Esophagus mucosa (tissue), 1 donor: ENCODE data around the gene ADRM1. TPM values are rescaled to one million over a fixed set of nuclear protein-coding genes. Genes with fewer than 3 reads are reported as not detected.

ENCODE experiments used
- ATAC-seq: fragments of 200-7000 bp; cut with Tn5 transposase; one replicate; pipeline ENCODE4 v1.9.1; 2020
- total RNA-seq: library from RNA; stranded (reverse); gene quantifications from one replicate; pipeline ENCODE4 v1.2.4, GENCODE V29; 2023
- donor health status: DM: yes; HTN: yes; CAD: no.

ADRM1 gene
- total RNA-seq, 1 donor from 2014 or later = 76.1 TPM

DNA sequence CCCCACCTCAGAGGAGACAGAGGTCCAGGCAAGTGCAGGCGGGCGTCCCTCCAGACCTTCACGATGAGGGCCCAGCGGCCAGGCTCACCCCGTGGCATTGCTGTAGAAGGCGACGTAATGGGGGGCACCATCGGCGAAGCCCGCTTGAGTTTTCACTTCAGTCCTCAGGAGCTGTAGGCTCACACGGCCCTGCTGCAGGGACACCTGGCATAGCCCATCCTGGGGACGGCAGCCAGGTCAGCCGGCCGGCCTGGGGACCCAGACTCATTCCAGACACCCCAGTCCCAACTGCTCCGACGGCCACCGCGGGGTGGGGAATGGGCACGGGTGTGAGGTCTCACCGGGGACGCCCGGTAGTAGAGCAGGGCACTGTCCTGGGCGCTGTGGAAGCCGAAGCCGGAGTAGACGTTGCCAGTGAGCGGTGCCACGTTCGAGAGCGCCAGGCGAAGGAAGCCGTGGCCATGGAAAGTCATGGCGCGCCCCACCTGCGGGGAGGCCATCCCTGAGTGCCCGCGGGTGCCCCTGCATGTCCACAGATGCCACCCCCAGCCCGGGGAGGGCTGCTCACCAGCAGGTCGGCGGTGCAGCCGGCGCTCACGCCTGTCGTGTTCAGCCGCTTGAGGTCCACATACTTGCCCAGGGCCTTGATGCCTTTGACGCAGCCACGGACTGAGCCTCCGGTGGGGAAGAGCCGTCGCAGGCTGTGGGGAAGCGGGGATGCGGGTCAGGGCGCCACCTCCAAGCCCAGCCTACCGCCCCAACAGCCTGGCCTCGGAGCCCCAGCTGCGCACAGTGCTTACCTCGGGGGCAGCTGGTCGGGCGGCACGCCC is 9.2 kb downstream of the ADRM1 start:
- no peak for ATAC-seq

DNA sequence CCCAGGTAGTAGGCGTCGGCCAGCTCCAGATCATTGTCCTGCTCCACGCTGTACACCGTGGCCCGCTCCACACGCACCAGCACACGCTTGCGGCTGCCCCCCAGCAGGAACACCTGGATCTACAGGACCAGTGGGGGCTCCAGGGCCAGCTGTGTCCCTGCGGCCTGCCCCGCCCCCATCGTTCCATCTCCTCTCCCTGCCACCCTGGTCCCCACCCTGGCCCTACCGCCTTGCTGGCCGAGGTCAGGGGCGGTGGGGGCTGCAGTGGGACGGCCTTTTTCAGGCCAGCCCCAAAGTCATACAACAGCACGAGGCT is 9.8 kb downstream of the ADRM1 start:
- ATAC-seq = no peak

DNA sequence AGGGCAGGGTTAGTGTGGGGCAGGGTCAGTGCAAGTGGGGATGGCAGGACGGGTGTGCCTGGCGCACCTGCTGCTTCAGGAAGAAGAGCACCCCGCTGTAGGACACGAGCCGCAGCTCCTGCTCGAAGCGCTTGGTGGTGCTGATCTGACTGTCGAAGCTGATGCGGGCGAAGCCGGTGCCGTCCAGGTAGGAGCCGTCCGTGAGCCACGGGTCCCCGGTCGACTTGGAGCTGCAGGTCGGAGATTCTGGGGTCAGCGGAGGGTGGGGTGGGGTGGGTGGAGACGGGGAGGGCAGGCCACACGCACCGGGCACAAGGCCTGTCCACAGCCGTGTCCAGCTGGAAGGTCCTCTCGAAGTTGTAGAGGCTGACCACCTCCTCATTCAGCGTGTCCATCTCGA is 10.2 kb downstream of the ADRM1 start:
- ATAC-seq = no peak

DNA sequence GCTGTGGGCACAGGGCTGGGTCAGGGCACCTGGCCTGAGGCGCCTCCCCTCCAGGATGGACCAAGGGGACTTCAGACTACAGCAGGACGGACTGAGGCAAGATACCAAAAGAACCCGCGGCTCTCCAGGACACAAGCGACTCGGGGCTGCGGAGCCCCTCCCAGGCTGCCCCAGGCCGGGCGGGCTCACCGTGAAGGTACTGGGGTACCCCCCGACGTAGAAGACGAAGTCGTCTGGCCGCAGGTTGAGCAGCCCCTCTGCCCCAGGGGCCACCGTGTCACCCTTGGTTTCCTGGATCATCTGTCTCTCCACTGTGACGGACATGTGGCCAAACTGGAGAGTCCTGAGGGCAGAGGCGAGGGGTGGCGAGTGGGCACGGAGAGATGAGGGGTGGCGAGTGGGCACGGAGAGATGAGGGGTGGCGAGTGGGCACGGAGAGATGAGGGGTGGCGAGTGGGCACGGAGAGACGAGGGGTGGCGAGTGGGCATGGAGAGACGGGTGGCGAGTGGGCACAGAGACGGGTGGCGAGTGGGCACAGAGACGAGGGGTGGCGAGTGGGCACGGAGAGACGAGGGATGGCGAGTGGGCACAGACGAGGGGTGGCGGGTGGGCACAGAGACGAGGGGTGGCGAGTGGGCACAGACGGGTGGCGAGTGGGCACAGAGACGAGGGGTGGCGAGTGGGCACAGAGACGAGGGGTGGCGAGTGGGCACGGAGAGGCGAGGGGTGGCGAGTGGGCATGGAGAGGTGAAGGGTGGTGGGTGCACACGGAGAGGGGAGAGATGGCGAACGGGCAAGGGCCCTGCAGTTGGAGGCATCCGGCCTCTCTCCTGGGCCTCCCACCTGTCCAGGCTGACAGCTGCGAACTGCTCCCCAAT is 10.9 kb downstream of the ADRM1 start:
- no peak for ATAC-seq

DNA sequence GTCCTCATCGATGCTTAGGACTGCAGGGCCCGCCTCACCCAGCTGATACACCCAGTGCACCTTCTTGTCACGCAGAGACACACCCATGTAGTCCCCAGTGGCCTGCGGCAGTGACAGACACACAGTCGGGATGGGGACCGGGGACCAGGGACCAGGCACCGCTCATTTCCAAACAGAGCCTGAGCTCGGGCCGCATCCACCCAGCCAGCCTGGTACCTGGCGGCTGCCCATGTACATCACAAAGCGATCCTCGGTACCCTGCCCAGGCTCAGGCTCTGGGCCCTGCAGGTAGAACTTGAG is 11.5 kb downstream of the ADRM1 start:
- no peak for ATAC-seq

DNA sequence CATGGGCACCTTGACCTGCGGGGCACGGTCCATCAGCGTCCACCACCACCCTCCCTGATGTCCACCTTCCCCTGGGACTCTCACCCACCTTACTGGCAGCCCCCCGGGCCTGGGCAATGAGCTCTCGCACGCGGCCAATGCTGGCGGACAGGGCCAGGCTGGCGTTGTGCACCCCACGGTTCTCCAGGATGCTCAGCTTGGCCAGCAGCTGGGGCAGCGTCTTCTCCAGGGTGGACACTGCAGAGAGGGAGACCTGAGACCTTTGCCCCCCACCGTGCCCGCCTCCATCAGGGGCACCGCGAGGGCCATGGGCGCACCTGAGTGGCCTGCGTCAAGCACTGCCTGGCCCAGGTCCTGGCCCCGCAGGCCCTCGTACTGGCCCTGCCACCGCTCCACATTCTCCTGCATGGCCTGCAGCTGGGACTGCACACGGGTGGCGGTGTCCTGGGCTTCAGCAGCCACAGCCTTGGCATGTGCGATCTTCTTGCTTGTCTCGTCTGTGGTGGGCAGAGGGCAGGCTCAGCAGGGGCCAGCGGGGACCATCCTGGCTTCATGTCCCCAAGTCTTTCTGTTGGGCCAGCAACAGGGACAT is 12.0 kb downstream of the ADRM1 start:
- no peak for ATAC-seq

DNA sequence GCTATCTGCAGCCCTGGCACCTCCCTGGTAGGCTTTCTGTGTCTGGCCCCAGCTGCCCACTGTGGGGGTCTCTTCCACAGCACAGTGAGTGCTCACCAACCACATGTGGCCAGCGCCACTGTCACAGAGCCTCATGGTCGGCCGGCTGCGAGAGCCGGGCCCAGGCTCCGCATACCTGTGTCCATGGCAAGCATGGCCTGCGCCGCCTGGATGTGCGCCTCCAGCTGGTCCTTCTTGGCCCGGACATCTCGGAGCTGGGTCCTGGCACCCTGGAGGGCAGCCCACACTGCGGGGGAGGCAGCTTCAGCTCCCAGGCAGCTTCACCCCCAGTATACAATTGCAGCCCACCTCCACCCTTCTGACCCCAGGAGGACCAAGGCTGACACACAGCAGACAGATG is 13.0 kb downstream of the ADRM1 start:
- no peak for ATAC-seq

DNA sequence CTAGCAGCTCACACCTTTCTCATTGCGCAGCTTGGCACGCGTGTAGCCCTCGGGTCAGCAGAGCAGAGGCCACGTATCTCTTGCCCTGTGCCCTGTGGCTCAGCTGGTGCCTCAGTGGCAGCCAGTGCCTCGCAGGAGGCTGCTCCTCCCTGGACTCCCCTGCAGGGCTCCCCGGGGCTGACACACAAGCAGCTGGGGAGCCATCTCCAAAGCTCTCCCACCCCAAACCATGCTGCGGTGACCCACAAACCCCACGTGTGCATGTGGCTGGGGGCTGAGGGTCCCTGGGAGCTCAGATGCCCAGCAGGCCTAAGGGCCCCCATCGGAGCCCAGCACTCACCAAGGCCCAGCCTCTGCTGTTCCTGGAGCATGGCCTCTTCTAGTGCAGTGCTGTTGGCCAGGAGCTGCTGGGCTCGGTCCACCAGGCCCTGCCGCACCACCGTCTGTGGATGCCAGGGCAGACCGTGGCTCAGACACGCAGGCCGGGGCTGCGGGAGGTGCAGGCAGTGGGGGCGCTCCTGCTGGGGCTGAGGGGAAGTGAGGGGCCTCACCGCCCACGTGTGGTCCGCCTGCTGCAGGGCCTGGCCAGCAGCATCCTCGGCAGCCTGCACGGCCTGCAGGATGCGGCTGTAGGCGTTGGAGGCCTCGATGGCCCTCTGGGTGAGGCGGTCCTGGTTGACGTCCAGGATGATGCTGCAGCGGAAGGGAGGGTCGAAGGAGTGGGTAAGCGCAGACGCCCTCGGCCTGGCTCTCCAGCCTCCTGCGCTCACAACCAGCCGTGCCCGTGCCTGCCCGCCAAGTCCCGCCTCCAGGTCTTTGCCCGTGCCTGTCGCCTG is 13.8 kb downstream of the ADRM1 start:
- peak; percentile 82 for ATAC-seq

DNA sequence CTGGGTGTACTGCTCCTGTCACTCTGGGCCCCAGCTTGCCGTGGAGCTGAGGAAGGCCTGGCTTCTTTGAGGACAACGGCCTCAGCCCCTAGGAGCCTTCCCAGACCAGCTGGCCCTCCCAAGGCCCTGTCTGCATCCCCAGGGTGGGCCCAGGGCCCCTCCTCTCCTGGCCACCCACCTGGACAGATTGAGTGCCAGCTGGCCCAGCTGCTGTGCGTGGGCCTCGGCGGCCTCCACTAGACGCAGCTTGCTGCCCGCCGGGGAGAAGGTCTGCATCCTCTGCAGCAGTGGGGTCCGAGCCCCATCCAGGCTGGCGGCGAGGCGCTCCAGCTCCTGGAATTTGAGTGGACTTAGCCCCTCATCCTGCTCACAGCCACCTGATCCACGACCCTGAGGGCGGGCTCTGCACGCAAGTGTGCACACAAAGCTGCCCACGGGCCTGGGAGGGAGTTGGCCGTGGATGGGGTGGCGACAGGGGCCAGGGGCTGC is 14.4 kb downstream of the ADRM1 start:
- ATAC-seq = no peak

DNA sequence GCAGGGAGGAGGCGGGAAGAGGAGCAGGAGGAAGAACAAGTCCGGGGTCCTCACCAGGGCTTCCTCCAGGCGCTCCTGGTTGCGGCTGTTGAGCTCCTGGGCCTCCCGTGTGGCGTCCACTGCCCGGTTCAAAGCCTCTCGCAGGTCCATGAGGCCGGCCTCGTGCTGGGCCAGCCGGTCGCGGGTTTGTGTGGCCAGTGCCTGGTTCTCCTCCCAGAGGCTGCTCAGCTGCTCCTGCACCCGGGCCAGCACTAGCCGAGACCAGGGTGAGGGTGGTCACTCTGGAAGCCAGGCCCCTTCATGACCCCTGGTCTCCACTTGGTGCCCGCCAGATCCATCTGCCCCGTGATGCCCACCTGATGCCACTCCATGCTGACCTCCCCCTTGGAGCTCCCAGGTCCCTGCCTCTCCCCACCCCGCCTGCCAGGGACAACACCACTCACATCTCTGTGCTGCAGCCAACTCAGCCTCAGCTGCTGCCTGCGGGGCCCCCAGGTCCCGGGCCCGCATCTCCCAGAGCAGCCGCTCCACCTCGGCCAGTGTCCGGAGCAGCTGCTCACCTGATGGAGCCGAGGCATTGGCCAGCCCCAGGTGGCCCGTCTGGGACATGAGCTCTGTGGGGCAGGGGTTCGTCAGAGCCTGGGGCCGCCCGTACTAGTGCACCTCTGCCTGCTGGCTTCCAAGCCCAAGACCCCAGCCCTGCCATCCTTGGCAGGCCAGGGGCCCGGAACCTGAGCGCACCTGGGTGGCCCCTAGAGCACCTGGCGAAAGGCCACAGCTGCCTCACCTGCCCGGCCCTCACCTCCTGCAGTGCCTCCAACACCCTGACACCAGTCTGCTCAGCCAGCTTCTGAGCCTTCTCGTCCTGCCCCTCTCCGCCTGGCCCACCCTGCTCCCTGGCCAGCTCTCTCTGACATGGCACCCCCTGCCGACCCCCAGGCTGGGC is 15.9 kb downstream of the ADRM1 start:
- no peak for ATAC-seq

DNA sequence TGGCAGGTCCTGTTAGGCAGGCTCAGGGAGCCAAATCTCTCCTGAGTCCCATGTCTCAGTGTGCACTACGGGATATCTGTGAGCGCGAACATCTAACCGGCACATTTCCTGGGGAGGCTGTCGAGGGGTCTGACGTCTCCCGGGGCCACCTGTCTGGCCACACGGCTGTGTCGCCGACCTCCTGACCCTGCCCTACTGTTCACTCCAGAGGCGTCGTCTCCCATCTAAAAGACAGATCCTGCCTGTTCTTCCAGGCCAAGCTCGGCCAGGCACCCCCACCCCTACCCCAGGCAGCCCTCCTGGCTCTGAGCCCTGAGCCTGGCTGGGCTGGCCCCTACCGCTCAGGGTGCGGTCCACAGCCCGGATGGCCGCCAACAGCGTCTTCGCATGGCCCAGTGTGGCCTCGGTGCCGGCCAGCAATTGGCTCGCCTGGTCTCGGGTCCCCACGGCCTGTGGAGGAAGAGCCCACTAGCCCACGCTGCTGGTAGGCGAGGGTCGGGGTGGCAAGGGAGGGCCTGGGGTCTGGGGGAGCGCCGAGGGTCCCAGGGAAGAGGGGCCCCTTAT is 16.6 kb downstream of the ADRM1 start:
- no peak for ATAC-seq

DNA sequence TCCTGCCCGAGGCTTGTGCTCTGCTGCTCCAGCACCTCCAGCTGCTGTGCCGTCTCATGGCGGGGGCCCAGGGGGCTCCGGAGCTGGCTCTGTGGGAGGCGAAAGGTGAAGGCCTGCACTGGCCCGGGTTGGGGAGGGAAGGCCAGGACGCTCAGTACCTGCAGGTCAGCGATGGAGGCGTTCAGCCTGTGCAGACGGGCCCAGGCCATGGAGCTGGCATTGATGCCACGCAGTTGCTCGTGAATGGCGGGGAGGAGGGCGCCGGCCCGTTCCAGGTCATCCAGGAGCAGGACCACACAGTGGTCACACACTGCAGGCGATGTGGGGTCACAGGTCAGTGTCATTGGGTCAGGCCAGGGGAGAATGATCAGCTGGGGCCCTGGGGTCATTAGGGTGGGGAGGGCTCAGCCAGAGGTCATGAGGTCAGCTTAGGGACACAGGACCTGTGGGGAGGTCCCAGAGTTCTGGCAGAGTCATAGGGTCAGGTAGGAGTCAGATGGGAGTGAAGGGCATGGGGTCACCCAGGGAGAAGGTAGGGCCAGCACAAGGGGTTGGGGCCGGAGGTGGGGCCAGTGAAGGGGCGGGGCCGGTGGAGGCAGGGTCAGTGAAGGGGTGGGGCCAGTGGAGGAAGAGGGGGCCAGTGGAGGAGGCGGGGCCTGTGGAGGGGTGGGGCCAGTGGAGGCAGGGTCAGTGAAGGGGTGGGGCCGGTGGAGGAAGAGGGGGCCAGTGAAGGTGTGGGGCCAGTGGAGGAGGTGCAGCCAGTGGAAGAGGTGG is 18.0 kb downstream of the ADRM1 start:
- ATAC-seq = peak; percentile 4

DNA sequence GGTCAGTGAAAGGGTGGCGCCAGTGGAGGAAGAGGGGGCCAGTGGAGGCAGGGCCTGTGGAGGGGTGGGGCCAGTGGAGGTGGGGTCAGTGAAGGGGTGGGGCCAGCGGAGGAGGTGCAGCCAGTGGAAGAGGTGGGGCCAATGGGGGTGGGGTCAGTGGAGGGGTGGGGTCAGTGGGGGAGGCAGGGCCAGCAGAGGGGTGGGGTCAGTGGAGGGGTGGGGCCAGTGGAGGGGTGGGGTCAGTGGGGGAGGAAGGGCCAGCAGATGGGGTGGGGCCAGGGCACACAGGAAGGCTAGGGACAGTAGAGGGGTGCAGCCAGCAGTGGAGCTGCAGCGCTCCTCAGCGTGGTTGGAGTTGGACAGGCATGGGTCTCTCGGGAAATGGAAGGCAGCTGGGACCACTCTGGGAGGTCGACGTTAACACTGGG is 18.7 kb downstream of the ADRM1 start:
- peak; percentile 36 for ATAC-seq

DNA sequence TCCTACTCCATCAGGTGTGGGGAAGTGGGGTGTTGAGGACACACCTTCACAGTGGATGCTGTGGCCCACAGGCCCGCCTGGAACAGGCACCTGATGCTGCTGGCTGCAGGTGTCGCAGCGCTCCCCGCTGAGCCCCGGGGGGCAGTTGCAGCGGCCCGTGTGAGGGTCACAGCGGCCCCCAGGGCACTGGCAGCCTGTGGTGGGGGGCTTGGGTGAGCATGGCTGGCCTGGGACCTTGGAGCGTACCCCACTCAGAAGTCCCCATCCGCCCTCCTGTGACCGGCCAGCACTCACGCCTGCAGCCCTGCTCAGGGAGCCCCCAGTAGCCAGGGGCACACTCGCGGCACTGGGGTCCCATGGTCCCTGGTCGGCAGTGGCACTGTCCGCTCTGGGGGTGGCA is 19.2 kb downstream of the ADRM1 start:
- no peak for ATAC-seq

DNA sequence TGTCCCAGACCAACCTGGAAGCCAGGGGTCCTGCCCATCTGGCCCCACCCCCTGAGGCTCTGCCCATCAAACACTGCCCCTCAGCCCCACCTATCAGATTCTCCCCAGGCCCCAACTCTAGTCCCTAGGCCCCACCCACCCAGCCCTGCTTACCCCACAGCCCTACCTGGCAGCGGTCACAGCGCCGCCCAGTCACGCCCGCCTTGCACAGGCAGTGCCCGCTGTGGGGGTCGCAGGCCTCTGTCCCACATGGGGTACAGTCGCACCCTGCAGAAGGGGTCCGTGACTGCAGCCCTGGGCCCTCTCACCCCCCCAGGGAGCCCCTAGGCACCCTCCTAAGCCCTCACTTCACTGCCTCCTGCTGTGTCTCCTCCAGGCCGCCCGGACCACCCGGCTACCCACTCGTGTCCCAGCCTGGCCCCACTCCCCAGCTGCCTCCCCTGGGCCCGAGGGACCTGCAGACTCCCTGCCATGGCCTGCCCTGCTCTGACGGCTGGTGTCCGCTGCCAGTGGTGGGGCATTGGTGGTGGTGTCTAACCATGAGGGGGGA is 19.8 kb downstream of the ADRM1 start:
- no peak for ATAC-seq

DNA sequence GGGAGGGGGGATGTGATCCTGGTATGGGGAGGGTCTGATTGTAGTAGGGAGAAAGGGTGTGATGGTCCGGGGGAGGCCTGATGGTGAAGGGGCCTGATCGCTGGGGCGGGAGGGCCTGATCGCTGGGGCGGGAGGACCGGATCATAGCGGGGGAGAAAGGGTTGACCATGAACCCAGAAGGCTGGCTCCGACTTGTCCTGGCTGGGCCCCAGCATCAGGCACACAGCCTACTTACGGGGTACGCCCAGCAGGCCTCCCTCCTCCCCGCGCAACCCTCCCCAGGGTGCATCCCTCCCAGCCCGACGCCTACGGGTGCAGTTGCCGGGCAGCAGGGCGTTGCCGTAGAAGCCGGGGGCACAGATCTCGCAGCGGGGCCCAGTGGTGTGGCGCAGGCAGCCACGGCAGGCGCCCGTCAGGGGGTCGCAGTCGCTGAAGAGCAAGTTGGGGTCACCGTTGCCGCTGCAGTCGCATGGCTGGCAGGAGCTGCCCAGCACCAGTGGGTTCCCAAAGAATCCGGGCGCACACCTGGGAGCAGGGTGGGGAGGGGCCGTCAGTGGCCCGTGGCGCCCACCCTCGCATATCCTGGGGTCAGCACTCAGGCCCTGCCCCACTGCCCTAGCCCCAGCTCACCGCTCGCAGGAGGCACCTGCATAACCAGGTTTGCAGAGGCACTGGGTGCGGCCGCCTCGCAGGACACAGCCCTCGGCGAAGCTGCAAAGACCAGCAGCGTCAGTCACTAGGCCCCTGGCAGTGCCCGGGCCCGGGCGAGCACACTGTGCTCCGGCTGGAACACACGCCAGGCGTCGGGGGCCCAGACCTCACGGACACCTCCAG is 20.6 kb downstream of the ADRM1 start:
- no peak for ATAC-seq

DNA sequence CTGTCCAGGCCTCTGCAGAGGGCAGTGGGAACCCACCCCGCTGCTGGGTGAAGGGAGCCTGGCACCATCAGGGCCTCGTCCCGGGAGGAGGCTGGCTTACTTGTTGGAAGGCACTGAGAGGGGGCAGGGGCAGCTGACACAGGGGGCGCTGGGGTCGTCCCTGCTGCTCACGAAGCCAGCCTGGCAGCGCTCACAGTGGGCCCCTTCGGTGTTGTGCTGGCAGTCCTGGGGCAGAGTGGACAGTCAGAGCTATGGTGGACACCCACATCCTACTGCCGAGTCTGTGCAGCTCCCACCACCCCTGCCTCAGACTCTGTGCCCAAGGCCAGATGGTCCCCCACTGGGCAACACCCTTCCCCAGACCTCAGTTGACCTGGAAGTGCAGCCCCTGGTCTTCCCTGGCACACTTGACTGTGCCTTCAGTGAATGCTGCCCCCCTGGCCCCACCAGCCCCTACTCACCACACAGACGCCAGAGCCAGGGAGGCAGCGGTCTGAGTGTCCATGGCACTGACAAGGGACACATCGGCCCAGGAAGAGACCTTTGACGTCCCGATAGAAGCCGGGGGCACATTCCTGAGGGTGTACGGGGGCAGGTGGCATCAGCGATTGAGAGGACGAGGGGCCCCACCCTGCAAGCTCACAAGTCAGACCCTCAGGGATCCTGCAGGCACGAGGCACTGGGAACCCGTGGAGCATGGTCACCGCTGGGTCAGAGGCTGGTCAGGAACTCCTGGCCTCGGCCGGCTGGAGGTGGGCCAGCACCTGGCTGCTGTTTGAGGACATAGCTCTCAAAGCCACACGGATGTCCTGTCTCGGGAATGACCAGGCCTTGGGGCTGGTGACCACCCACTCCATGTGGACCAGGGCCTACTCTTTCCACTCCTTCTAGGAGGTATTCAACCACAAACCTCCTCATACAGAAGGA is 21.4 kb downstream of the ADRM1 start:
- ATAC-seq = no peak
